Body of pancreas (tissue), 4 donors: ENCODE measurements around the gene ARPC2. TPM values are rescaled to one million over a fixed set of nuclear protein-coding genes. Genes with fewer than 3 reads are reported as not detected.
A peak's percentile ranks its signal among the peaks of the same experiment; 100 is the strongest.

ENCODE experiments used
- ATAC-seq: fragments of 150-250 bp; one replicate; pipeline ENCODE4 v1.9.1; 2016
- DNase-seq, 4 donors: peaks; one replicate each; pipeline ENCODE4 v3.0.0-alpha.2; 2019
- H3K27ac ChIP-seq, 4 donors: fragments of 200-600 bp; sonication (generic); 1 replicate in 3 of 4; 2 replicates in 1 of 4; pipeline versions ENCODE4 v1.5.1 to v1.6.1; 2016 to 2019; ENCODE audit warnings: mild to moderate bottlenecking in 1 of 4, mixed read lengths in 1 of 4, moderate library complexity in 1 of 4
- H3K27me3 ChIP-seq, 2 donors: fragments of 200-600 bp; sonication (generic); one replicate each; pipeline ENCODE4 v1.6.0; 2016; ENCODE audit warnings: mild to moderate bottlenecking in 1 of 2
- H3K36me3 ChIP-seq, 2 donors: fragments of 200-600 bp; sonication (generic); replicated peaks in 1 of 2; 2 replicates each; pipeline ENCODE4 v1.5.1; 2016; ENCODE audit warnings: low read depth in 2 of 2; ENCODE audit not compliant: insufficient read depth in 1 of 2
- H3K4me1 ChIP-seq: fragments of 200-600 bp; sonication (generic); one replicate; pipeline ENCODE4 v1.6.0; 2016
- H3K4me3 ChIP-seq, 2 donors: fragments of 200-600 bp; sonication (generic); 1 replicate in 1 of 2; 2 replicates in 1 of 2; pipeline ENCODE4 v1.5.1; 2016 to 2019
- H3K9me3 ChIP-seq, 3 donors: fragments of 200-600 bp; sonication (generic); 1 replicate in 2 of 3; 2 replicates in 1 of 3; pipeline ENCODE4 v1.5.1; 2016
- CTCF ChIP-seq, 7 experiments: fragments of 450-650 bp in 4 of 7; fragments of 200-600 bp in 3 of 7; sonication (generic) in 3 of 7; IDR thresholded peaks; one replicate each; pipeline ENCODE4 v1.5.1; 2016 to 2019; ENCODE audit warnings: antibody characterized with exemption in 7 of 7
- POLR2A ChIP-seq, 3 donors: fragments of 450-650 bp; IDR thresholded peaks; one replicate each; pipeline ENCODE4 v1.6.1; 2016; ENCODE audit warnings: antibody characterized with exemption in 3 of 3, mild to moderate bottlenecking in 2 of 3
- WGBS, 2 donors: methylation state at CpG; one replicate each; pipeline ENCODE4 v1.1.5; 2017; 5-methylcytosine and 5-hydroxymethylcytosine counted together
- intact Hi-C: fragments of 100-400 bp; cut with DNase I; formaldehyde crosslinking; loops from one replicate; pipeline ENCODE4 v1.15.1; 2023
- total RNA-seq, 2 donors: library from RNA; depleted of rRNA; stranded (reverse); fragments of >200 nt; gene quantifications; one replicate each; pipeline ENCODE4 v1.1.0, GENCODE V29; 2016

The ARPC2 gene
- total RNA-seq, 2 donors from 2014 or later, result 68.6 to 96.2 TPM

- H3K9me3 ChIP-seq, result no peaks in the 10 kb centered on the region
- ATAC-seq, result no peak
- H3K27me3 ChIP-seq, result no peaks in the 10 kb centered on the region
- no peak for DNase-seq
- H3K27ac ChIP-seq, result peak overlapping the region in 3 of 4 donors; percentile 39 to 60 (median 42)
- TF ChIP-seq CTCF (IDR thresholded peaks at IDR 0.05) (no peak), POLR2A (IDR thresholded peaks at IDR 0.05) (no peak)
- H3K4me1 ChIP-seq, result peaks cover 27% of the 10 kb centered on the region
- no peak overlapping the region for H3K4me3 ChIP-seq
- intact Hi-C loops, result no loop called here
- peaks cover 0 to 18% of the 10 kb centered on the region in 2 donors for H3K36me3 ChIP-seq
- WGBS, 2 donors, result 91 to 95% methylated on average over 13 of the region's 13 CpGs
Measured at GRCh38 chr2:218256612-218257350, 39.8 kb downstream of the ARPC2 start.

DNA sequence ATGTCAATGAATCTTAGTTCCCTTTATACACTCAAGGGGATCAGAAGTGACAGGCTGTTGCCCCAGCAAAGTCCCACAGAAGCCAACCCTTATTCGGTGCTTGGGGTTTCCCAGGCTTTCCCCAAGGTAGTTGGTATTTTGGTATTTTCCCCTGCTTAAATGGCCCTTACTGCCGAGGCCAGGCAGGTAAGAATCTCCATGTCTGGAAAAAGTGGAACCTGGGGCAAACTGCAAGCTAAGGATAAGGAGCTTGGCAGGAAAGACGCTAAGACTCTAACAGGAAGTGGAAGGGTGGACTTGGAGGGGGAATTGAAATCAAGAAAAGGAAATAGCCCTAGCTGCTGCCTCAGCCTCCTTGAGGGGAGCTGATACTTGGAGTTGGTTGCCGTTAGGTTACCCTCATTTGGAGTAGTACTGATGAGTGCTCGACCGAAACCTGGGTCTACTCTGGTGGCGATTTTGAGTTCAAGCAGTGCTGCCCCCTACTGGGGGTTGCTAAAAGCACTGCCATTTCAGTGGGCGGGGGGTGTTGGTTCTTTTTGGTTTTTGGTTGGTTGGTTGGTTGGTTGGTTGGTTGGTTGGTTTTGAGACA, 40.5 kb downstream of the ARPC2 start:
- peak; percentile 19 to 65 (median 62) for DNase-seq
- no peaks in the 10 kb centered on the region for H3K9me3 ChIP-seq

DNA sequence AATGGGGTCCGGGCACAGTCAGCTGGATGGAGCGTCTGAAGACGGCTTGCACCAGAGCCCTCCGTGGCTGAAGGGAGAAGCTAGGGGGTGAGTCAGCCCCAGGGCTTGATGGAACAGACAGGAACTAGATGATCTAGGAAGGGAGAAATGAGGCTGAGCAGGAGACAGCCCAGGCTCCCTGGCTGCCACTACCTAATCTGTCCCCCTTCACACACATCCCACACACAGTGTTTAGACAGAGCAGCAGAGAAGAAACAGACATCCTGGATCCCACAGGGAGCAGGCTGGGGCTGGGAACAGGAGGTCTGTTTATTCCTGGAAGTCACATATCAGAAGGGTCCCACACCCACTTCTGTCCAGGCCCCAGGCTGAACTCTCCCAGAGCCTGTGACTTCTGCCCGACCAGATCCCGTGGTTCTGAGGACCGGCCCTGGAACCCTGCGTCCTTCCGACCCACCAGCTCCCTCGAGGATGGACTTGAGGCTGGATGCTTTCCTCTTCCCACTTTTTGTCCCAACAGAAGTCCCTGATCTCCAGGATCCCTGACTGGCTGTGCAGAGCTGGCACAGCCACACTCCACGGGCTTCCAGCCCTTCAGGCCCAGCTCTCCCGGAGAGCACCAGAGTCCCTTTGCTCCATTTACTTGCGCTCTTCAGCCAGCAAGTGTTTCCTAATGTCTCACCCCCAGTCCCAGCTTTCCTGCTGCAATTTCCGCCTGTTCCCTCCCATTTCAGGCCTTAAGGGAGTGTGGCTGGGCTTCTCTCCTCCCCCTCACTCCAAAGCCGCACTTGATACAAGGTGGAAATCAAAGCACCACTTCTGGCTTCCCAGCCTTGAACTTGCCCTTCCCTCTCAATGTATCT, 42.3 kb downstream of the ARPC2 start:
- no peaks in the 10 kb centered on the region for H3K9me3 ChIP-seq
- peaks cover 31% of the 10 kb centered on the region for H3K4me1 ChIP-seq
- peak overlapping the region; percentile 15 to 66 (median 41) for H3K27ac ChIP-seq
- H3K4me3 ChIP-seq, result no peak overlapping the region
- ATAC-seq, result peak; percentile 36
- TF ChIP-seq CTCF (IDR thresholded peaks at IDR 0.05) (no peak), POLR2A (IDR thresholded peaks at IDR 0.05) (peak in 1 of 3 donors; percentile 15)
- DNase-seq, result peak in 3 of 4 donors; percentile 36 to 70 (median 49)
- H3K27me3 ChIP-seq, result no peaks in the 10 kb centered on the region
- intact Hi-C loops, result no loop called here
- peaks cover 0 to 4% of the 10 kb centered on the region in 2 donors for H3K36me3 ChIP-seq
- WGBS, 2 donors, result 73 to 76% methylated on average over 14 to 15 of the region's 15 CpGs

More for the DNA sequence above, 40.5 kb downstream of the ARPC2 start:
- WGBS, 2 donors, result 29 to 38% methylated on average over 6 to 8 of the region's 8 CpGs
- no peaks in the 10 kb centered on the region for H3K27me3 ChIP-seq
- peaks cover 30% of the 10 kb centered on the region for H3K4me1 ChIP-seq
- H3K4me3 ChIP-seq, result no peak overlapping the region
- peak; percentile 45 for ATAC-seq
- peaks cover 0 to 14% of the 10 kb centered on the region in 2 donors for H3K36me3 ChIP-seq
- TF ChIP-seq POLR2A (IDR thresholded peaks at IDR 0.05) (no peak), CTCF (IDR thresholded peaks at IDR 0.05) (peak; percentile 41 to 88 (median 61))
- intact Hi-C loops, result no loop called here
- H3K27ac ChIP-seq, result peak overlapping the region in 3 of 4 donors; percentile 39 to 60 (median 42)

DNA sequence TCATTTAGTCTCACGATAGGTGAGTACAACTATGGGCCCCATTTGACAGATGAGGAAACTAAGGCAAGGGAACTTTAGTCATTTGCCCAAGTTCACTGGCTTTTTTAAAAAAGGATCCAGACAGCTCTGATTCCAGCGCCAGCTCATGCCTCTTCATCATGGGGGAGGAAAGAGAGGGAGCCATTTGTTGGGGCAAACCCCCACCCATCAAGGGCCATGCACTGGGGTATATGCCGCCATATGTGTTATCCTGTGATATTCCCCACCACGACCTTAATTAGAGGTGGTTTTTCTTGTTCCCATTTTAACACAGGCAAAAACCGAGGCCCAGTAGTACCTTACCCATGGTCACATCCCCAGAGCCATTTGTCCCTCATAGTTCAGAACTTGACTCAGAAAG, 43.2 kb downstream of the ARPC2 start:
- intact Hi-C loops, result loop anchor here (10.0 kb wide), 1 partner anchor 395 kb away; the partner anchor contains the start of genes BCS1L and ZNF142
- H3K4me1 ChIP-seq, result peaks cover 39% of the 10 kb centered on the region
- 71 to 81% methylated on average over 5 of the region's 5 CpGs for WGBS, 2 donors
- H3K9me3 ChIP-seq, result no peaks in the 10 kb centered on the region
- DNase-seq (no peak), ATAC-seq (no peak)
- peaks cover 0 to 3% of the 10 kb centered on the region in 2 donors for H3K36me3 ChIP-seq
- TF ChIP-seq POLR2A (IDR thresholded peaks at IDR 0.05) (no peak), CTCF (IDR thresholded peaks at IDR 0.05) (no peak)
- peak overlapping the region; percentile 23 to 66 (median 52) for H3K27ac ChIP-seq
- H3K27me3 ChIP-seq, result no peaks in the 10 kb centered on the region
- no peak overlapping the region for H3K4me3 ChIP-seq
